HS-27A (cell line): ENCODE data around the gene CAMSAP3.
"Not testable (repeated sequence)": the region's sequence is repeated elsewhere in the genome, so short reads cannot be mapped to it uniquely, and the experiment has no call there.

Experiments used
- DNase-seq: peaks from one replicate; pipeline ENCODE4 v3.0.0-alpha.2; 2012; ENCODE audit warnings: low read depth, missing footprints

Gene CAMSAP3

DNA sequence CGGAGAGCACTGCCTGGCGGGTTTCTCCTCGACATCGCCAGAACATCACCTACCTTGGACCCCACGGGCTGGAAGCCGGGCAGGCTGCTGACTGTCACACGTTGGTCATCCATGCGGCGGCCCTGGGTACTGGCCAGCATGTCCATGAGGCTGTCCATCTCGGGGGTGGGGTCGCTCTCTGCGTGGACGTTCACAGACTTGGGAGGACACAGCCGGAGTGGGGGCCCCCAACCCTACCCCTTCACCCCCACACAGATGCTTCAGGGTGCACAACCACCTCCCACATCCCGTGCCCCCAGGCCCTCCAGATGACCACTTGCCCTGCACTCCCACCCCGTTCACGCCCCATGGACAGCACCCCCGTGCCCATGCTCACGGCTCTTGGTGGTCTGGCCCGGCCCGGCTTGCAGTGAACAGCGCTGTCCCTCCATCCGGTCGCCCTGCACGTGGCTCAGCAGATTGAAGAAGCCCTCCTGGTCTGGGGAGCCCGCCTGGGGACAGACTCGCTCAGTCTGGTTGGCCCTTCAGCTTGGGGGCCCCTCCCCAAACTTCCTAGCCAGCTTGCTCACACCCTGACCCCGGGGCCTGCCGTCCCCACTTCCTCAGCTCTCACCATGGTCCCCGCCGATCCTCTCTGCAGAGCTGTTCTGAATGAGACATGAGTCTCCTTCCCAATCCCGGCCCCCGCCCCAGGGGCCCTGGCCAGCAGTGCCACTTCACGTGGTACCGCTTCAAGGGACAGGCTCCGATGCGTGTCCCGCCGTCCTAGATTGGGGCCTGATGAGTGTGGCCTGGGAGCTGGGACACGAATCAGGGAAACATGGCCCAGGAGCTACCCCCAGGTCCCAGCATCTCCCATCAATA lies 36.9 kb downstream of the CAMSAP3 start:
- DNase-seq: no peak

DNA sequence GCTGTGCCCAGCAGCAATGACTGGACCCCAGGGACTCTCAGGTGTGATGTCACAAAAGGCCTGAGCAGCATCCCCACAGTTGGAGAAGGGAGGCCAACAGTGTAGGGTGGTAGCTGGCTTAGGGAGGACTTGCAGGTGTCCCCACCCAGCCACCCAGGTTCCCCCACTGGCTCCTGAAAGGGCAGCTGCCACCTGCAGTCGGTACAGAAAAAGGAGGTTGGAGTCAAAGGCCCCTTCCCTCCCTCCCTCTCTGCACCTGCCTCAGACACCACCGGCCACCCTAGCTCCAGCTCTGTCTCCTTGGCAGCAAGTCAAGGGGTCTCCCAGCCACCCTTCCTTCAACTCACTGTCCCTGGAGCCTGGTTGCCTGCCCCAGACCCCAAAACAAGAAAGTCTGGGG lies 38.0 kb downstream of the CAMSAP3 start, which contains the start of gene PCP2:
Gene PCP2 (minus strand): TSS at position 22 of the 400 bp plus-strand sequence. CDS start 262 bp downstream, outside the sequence.
- no peak for DNase-seq

DNA sequence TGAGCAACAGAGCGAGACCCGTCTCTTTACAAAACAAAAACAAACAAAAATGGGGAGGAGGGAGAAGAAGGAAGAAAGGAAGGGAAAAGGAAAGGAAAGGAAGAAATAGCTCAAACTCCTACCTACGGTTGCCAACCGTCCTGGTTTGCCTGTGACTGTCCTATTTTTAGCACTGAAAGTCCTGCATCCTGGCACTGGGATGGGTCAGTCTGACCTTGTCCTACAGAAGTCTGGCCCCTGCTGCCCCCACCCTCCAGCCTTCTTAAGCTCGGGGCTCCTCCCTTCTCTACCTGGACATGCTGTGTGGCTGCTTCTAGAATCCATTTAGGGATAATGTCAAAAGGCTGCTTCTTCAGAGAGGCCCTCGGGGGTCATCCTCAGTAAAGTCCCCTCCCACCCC lies 40.0 kb downstream of the CAMSAP3 start:
- no peak for DNase-seq

DNA sequence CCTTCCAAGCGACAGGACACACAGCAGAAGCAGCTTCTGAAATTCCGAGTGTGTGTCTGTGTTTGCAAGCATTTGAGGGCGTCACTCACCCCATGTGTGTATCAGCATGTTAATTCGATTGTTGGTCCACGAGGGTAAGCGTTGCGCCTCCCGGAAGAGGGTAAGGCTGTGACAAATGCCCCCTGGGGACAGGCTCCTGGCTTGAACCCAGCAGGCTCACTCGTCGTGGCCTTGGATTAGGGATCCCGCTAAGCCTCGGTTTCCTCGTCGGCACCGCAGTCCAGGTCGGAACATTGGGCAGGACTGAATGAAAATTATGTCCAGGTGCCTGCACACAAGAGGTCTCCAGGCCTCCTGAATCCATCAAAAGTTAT lies 40.6 kb downstream of the CAMSAP3 start:
- DNase-seq: no peak

DNA sequence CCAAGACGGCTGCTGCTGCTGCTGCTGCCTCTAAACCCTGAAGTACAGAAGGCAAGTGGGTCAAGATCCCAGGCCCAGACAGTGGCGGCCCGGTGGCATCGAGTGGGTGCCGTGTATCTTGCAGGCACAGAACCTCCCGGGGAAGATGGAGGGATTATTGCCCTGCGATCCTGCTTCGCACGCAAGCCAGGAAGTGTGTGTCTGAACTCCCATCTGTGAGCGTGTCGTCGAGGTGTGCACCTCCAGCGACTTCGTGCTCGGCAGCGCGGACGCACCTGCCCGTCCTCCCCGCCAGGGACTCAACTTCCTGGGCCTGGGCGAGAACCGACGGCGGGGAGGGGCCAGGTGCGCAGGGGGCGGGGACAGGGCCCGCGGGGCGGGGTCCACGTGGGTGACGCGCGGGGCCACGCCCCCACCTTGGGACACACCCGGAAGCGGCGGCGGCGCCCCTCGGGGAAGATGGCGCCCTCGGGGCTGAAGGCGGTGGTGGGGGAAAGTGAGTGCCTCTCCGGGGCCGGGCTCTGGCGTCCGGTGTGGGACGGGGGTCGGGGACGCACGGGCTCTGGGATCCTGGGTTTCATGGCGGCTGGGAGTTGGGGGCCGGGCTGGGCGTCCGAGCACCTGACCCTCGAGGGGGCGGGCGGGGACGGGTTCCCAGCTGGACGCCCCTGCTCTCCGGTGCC lies 41.2 kb downstream of the CAMSAP3 start, which contains the start of gene STXBP2:
Gene STXBP2 (plus strand): TSS at position 420 of the 683 bp plus-strand sequence. CDS start 40 bp downstream, at position 460.
- no peak for DNase-seq

DNA sequence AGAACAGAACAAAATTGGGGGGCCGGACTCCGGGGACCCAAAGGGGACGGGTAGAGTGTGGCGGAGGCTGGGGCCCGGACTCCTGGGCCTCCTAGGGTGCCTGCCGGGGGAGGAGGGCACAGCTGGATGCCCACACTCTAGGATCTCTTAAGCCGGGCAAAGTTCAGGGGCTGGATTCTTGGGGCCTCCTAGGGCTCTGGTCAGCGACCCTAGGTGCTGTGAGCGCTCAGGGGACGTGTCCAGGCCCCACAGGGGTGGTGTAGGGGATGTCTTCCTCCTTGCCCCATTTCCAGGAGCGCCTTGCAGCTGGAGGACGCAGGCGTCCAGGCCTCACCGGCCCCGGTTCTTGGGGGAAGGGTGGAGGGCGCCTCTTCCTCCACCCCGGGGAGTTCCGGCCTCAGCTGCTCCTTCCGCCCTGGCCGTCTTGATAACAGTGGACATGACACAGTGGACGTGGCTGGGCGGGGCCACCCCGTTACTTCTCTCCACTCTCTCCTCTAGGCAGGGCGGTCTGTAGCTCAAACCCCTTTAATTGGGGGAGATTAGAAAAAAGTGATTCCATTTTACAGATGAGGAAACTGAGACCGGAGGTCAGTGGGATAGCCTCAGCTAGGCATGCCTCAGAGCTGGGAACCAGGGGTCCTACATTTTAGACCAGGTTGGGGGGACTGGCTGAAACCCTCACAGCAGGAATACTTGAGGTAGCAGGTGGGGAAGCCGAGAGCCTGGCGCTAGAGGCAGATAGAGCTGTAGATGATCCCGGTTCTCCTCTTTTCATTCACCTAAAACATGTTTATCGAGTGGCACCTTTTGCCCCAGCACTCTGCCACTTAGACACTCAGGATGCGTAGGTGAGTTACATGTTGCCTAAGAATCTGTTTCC lies 42.0 kb downstream of the CAMSAP3 start:
- no peak for DNase-seq

DNA sequence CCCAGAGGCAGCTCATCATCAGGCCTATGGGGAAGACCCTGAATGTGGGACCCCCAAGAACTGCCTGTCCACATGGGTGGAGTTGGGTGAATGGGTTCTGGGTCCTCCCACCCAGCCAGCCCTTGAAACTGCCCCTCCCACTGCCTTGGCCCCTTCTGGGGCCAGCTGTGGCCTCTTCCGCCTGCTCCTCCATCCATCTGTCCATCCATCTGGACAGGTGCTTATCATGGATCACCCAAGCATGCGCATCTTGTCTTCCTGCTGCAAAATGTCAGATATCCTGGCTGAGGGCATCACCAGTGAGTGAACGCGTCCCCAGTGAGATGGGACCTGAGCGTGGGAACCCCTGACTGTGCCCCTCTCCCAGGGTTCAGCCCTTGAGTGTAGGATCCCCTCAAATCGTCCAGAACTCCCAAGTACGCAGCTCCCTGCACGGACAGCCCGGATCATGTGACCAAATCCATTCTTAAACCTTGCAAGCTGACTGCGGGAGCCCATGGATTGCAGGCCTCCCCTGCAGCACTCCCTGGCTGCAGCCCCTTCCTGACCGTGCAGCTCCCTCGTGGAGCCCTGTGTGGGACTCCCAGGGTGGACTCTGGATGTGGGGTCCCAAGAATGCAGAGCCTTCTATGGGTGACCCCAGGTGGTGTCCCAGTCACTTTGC lies 43.3 kb downstream of the CAMSAP3 start:
- no peak for DNase-seq

DNA sequence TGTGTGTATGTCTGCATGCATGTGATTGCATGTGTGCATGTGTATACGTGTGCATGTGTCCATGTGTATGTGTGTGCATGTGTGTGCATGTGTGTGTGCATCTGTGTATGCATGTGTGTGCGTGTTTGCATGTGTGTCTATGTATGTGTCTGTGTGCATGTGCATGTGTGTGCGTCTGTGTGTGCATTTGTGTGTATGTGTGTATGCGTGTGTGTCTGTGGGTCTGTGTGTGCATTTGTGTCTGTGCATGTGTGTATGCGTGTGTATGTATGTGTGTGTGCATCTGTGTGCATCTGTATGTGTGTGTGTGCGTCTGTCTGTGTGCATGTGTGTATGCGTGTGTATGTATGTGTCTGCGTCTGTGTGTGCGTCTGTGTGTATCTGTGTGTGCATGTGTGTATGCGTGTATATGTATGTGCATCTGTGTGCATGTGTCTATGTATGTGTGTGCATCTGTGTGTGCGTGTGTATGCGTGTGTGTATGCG lies 44.2 kb downstream of the CAMSAP3 start:
- no peak for DNase-seq

DNA sequence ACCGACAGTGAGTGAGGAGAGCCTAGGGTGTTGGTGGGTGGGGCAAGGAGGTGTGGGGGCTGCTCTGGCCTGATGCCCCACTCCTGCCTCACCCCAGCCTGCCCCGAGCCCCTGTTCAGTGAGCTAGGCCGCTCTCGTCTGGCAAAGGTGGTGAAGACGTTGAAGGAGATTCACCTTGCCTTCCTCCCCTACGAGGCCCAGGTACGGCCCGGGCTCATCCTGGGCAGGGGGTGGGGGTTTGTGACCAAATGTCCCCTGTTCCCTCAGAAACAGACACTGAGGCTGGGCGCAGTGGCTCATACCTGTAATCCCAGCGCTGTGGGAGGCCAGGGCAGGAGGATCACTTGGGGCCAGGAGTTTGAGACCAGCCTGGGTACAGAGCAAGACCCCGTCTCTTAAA lies 45.1 kb downstream of the CAMSAP3 start:
- DNase-seq: no peak

DNA sequence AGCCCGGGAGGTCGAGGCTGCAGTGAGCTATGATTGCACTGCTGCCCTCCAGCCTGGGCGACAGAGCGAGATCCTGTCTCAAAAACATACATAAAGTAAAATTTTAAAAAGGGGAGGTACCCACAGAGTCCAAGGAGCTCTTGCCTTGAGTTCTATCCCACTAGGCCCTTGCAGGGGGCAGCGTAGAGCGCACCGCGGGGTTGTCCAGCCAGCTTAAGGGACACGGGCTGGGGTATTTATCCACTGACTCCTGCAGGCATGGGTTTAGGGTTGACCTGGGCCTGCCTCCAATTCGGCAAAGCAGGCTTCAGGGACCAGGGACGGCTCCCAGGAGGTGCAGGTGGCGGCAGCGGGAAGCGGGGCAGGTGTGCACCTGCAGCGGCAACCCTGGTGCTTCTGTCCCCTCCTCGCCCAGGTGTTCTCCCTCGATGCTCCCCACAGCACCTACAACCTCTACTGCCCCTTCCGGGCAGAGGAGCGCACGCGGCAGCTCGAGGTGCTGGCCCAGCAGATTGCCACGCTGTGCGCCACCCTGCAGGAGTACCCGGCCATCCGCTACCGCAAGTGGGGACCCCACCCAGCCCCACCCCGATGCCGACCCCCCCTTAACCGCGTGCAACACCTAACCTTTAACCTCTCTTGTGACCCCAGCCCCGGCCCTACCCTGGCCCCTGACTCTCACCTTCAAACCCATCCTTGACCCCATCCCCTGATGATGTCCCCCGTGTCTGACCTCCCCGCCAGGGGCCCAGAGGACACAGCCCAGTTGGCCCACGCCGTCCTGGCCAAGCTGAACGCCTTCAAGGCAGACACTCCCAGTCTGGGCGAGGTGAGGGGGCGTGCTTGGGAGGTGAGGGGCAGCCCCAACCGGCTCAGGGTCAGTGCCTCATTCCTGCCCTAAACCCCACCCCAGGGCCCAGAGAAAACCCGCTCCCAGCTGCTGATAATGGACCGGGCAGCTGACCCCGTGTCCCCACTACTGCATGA lies 45.9 kb downstream of the CAMSAP3 start:
- no peak for DNase-seq

DNA sequence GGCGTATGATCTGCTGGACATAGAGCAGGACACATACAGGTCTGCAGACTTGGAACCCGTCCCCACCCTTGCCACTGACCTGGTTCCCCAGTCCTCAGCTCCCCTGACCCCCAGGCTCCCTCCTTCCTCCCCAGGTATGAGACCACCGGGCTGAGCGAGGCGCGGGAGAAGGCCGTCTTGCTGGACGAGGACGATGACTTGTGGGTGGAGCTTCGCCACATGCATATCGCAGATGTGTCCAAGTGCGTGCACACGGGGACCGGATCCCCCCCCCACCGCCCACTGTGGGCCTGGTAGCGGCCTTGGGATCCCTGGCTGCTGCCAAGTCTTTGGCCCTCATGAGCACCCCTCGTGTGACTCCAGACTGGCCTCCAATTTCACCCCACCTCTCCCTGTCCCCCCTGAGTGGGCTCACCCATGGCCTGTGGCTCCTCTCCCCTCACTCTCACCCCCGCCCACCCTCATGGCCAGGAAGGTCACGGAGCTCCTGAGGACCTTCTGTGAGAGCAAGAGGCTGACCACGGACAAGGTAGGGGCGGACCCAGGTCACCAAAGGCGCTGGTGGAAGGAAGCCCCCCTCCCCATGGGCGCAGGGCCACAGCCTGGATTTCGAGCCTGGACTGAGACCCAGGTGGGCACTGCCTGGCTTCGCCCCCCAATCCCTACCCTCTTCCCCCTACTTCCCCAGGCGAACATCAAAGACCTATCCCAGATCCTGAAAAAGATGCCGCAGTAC lies 46.8 kb downstream of the CAMSAP3 start:
- no peak for DNase-seq

DNA sequence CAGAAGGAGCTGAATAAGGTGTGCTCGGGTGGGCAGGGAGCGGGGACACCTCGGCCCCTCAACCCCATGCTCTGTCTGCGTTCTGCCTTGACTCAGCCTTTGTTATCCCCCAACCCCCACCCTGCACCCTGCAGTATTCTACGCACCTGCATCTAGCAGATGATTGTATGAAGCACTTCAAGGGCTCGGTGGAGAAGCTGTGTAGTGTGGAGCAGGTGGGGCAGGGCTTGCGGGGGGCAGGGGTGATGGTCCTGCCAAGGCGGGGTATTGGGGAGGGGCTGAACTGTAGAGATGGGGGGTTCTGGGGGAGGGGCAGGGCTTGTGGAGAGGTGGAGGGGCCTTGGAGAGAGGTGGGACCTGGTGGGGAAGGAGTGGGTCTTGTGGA lies 47.4 kb downstream of the CAMSAP3 start:
- no peak for DNase-seq

DNA sequence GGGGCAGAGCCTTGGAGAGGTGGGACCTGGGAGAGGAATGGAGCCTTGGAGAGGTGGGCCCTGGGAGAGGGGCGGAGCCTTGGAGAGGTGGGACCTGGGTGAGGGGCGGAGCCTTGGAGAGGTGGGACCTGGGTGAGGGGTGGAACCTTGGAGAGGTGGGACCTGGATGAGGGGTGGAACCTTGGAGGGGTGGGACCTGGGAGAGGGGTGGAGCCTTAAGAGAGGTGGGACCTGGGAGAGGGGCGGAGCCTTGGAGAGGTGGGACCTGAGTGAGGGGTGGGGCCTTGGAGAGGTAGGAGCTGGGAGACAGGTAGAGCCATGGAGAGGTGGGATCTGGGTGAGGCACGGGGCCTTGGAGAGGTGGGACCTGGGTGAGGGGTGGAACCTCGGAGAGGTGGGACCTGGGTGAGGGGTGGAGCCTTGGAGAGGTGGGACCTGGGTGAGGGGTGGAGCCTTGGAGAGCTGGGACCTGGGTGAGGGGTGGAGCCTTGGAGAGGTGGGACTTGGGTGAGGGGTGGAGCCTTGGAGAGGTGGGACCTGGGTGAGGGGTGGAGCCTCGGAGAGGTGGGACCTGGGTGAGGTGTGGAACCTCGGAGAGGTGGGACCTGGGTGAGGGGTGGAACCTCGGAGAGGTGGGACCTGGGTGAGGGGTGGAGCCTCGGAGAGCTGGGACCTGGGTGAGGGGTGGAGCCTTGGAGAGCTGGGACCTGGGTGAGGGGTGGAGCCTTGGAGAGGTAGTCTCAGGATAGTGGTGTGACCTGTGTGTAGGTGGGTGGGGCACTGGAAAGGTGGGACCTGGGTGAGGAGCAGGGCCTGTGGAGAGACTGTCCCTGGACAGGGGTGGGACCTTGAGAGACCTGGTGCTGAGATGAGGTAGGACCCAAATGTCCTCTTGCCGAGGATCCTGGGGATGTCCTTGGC lies 48.2 kb downstream of the CAMSAP3 start:
- not testable (repeated sequence) for DNase-seq

DNA sequence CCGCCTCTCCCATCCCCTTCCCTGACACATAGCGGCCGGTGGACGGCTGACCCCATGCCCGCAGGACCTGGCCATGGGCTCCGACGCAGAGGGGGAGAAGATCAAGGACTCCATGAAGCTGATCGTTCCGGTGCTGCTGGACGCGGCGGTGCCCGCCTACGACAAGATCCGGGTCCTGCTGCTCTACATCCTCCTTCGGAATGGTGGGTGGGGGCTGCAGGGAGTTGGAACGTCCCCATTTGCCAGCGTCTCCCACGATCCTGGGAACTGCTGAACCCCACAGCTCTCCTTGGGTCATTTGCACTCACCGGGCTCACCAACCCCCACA lies 48.9 kb downstream of the CAMSAP3 start:
- DNase-seq: no peak

DNA sequence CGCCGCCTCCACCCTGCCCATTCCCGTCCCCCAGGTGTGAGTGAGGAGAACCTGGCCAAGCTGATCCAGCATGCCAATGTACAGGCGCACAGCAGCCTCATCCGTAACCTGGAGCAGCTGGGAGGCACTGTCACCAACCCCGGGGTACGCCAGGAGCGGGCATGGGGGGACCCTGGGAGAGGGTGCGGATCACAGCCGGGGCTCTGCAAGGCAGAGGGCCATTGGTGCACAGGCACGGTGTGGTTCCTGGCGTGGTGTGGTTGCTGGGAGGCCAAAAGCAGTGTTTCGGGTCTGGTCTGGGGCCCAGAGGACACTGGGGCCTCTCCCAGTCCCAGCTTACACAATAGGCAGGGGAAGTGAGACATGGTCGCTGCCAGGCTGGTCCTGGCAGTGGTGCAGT lies 49.5 kb downstream of the CAMSAP3 start:
- no peak for DNase-seq

DNA sequence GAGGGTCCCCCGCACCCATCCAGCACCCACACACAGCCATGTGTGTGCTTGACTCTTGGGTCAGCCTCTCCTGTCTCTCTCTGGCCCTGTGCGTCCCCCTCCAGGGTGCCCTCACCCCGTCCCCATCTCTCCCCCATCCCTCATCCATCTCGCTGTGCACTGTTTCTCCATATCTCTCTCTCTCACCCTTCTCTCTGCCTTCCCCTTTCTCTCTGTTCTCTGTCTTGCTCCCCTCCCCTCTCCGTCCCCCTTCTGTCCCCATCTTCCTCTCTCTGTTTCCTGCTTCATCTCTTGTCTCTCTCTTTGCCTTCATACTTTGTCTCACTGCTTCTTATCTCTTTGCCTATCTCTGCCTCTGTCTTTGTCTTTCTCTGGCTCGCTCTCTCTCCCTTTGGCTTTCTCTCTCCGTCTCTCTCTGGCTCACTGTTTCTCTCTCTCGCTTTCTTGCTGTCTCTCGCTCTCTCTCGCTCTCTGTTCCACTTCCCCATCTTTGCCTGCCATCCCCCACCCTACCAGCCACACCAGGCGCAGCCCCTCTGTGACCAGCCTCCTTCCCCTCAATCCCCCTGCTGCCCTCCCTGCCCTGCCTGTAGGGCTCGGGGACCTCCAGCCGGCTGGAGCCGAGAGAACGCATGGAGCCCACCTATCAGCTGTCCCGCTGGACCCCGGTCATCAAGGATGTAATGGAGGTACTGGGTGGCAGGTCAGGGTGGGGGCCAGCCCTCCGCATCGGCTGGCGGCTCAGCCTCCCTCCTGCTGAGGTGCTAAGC lies 50.2 kb downstream of the CAMSAP3 start:
- DNase-seq: no peak

DNA sequence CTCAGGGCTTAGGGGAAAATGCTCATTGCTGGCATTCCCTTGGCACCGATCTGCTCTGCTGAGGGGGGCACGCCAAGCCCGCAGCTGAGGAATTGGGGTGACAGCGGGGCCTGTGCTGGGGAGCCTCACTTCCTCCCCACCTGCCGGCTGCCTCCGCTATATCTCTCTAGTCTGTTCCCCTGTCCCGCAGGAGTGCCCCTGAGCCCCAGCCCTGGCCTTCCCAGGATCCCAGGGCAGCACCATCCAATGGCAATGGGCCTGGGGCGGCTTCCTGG lies 50.7 kb downstream of the CAMSAP3 start:
- DNase-seq: no peak

DNA sequence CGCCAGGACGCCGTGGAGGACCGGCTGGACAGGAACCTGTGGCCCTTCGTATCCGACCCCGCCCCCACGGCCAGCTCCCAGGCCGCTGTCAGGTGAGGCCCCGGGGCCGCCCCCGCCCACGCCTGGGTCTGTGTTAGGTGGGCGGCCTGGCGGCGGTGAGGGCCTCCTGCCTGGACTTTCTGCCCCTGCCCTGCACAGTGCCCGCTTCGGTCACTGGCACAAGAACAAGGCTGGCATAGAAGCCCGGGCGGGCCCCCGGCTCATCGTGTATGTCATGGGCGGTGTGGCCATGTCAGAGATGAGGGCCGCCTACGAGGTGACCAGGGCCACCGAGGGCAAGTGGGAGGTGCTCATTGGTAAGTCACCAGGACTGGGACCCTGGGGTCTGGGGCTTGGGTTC lies 51.5 kb downstream of the CAMSAP3 start:
- DNase-seq: no peak
